K562 (cell line): ENCODE results near the gene STS. TPM values are rescaled to one million over a fixed set of nuclear protein-coding genes. Genes with fewer than 3 reads are reported as not detected.

Experiments
- ATAC-seq: fragments of 200-7000 bp; cut with Tn5 transposase; 3 replicates; pipeline ENCODE4 v1.9.1; 2020; ENCODE audit warnings: moderate library complexity
- BruUV-seq: library from RNA; stranded (reverse); fragments of 400-500 nt; replicated peaks from 2 replicates; lab custom pipeline; 2021; lab: Mats Ljungman, UMichigan
- CTCF ChIA-PET: fragments of 300-600 bp; formaldehyde crosslinking; extraction: SDS; loops from one replicate; lab custom pipeline; 2021; ENCODE audit warnings: low intra/inter-chr PET ratio; lab: Yijun Ruan, JAX
- POLR2A ChIA-PET: fragments of 300-600, 350-650 bp; sonication (Branson Sonifier 250); formaldehyde crosslinking; extraction: SDS; loops from one replicate; lab custom pipeline; 2021; ENCODE audit warnings: antibody characterized with exemption, inconsistent platforms; lab: Yijun Ruan, JAX
- DNase-seq, 4 experiments: peaks; one replicate each; pipeline versions ENCODE4 v3.0.0 to v3.0.0-alpha.2; 2011 to 2018; ENCODE audit warnings: low spot score in 3 of 4, mixed read lengths in 3 of 4; ENCODE audit errors: extremely low read depth in 1 of 4
- FAIRE-seq: peaks from 2 replicates; lab custom pipeline; 2011; peaks lifted over from hg19 to GRCh38; lab: Jason Lieb, UNC
- H2AFZ ChIP-seq: 2 replicates; pipeline ENCODE4 v1.6.0; 2011; ENCODE audit warnings: low read depth, low read length, control low read depth, inconsistent platforms
- H3K27ac ChIP-seq: fragments of 200-600 bp; 3 replicates; pipeline ENCODE4 v1.8.0; 2011; ENCODE audit warnings: low read depth, mild to moderate bottlenecking, control low read depth, inconsistent platforms, low read length, moderate library complexity, mixed read lengths; ENCODE audit errors: extremely low read depth
- H3K27me3 ChIP-seq, 2 experiments: fragments of 300-600 bp in 1 of 2; 2 replicates in 1 of 2; 3 replicates in 1 of 2; pipeline versions ENCODE4 v1.6.0 to v1.8.0; 2011; ENCODE audit warnings: inconsistent platforms in 2 of 2, low read length in 2 of 2, mild to moderate bottlenecking in 1 of 2, mixed read lengths in 1 of 2, moderate library complexity in 1 of 2; ENCODE audit not compliant: control insufficient read depth in 2 of 2, insufficient read depth in 2 of 2
- H3K36me3 ChIP-seq: fragments of 300-600 bp; 3 replicates; pipeline ENCODE4 v1.8.0; 2011; ENCODE audit warnings: mild to moderate bottlenecking, low read length, inconsistent platforms; ENCODE audit not compliant: control insufficient read depth, insufficient read depth
- H3K4me1 ChIP-seq, 2 experiments: fragments of 200-600 bp in 1 of 2; replicated peaks in 1 of 2; 2 replicates in 1 of 2; 3 replicates in 1 of 2; pipeline versions ENCODE4 v1.5.1 to v1.8.0; 2011; ENCODE audit warnings: inconsistent platforms in 2 of 2, low read length in 2 of 2, mild to moderate bottlenecking in 1 of 2, mixed read lengths in 1 of 2, moderate library complexity in 1 of 2; ENCODE audit not compliant: control insufficient read depth in 2 of 2, insufficient read depth in 2 of 2
- H3K4me2 ChIP-seq: 2 replicates; pipeline ENCODE4 v1.6.1; 2011; ENCODE audit warnings: low read length, control low read depth, inconsistent platforms, mixed read lengths; ENCODE audit not compliant: insufficient read depth
- H3K4me3 ChIP-seq: fragments of 200-600 bp; sonication (generic), shearing (Covaris generic); 2 replicates; pipeline ENCODE4 v1.5.1; 2016; ENCODE audit warnings: control low read depth, inconsistent platforms
- H3K79me2 ChIP-seq: fragments of 200-600 bp; 3 replicates; pipeline ENCODE4 v1.8.0; 2011; ENCODE audit warnings: low read length, inconsistent platforms; ENCODE audit not compliant: control insufficient read depth, insufficient read depth
- H3K9ac ChIP-seq, 2 experiments: 2 replicates each; pipeline versions ENCODE4 v1.6.0 to v1.6.1; 2011; ENCODE audit warnings: low read depth in 2 of 2, low read length in 2 of 2, control low read depth in 1 of 2, inconsistent platforms in 1 of 2, mild to moderate bottlenecking in 1 of 2, mixed read lengths in 1 of 2; ENCODE audit not compliant: insufficient read depth in 1 of 2
- H3K9me1 ChIP-seq: one replicate; pipeline ENCODE4 v1.6.0; 2011; ENCODE audit warnings: inconsistent platforms, mild to moderate bottlenecking, low read length, moderate library complexity; ENCODE audit not compliant: control insufficient read depth, insufficient read depth
- H3K9me3 ChIP-seq: replicated peaks from 2 replicates; pipeline ENCODE4 v1.5.1; 2011; ENCODE audit warnings: low read depth, low read length, inconsistent platforms; ENCODE audit not compliant: control insufficient read depth, insufficient read depth
- H4K20me1 ChIP-seq: replicated peaks from 2 replicates; pipeline ENCODE4 v1.6.1; 2011; ENCODE audit warnings: low read length, inconsistent platforms, mixed read lengths; ENCODE audit not compliant: control insufficient read depth, insufficient read depth
- GTF2E2 ChIP-seq: fragments of 200-800 bp; sonication (Bioruptor generic); IDR thresholded peaks from 2 replicates; pipeline ENCODE4 v1.6.1; 2016; ENCODE audit warnings: missing genetic modification characterization, missing compliant biosample characterization
- HCFC1 ChIP-seq: IDR thresholded peaks from 2 replicates; pipeline ENCODE4 v1.6.1; 2012; ENCODE audit warnings: low read depth, low read length, improper control_type of control experiment
- NONO ChIP-seq, 2 experiments: fragments of 200-400 bp in 1 of 2; fragments of 450-650 bp in 1 of 2; formaldehyde crosslinking in 1 of 2; IDR thresholded peaks; 2 replicates each; pipeline ENCODE4 v1.6.1; 2017; ENCODE audit warnings: low read depth in 2 of 2, mild to moderate bottlenecking in 2 of 2, moderate library complexity in 2 of 2, low read length in 1 of 2
- WGBS: fragments of 100-300 bp; shearing (Covaris generic); methylation state at CpG from one replicate; pipeline ENCODE4 v1.1.6; 2016; ENCODE audit warnings: low coverage, mixed read lengths; ENCODE audit not compliant: insufficient coverage; ENCODE audit errors: missing lambda C conversion rate; 5-methylcytosine and 5-hydroxymethylcytosine counted together
- in situ Hi-C: fragments of 300-500 bp; cut with MboI; formaldehyde crosslinking; loops from 4 replicates; pipeline ENCODE4 v1.15.0; 2018; ENCODE audit warnings: inconsistent platforms, mixed read lengths
- intact Hi-C: fragments of 100-400 bp; cut with micrococcal nuclease; formaldehyde crosslinking; loops from 2 replicates; pipeline ENCODE4 v1.14.2; 2022
- polyA plus RNA-seq, 8 experiments: library from polyadenylated mRNA; depleted of rRNA in 4 of 8; stranded (reverse) in 5 of 8; unstranded in 3 of 8; fragments of >200 nt; fragmentation: Nextera tagmentation in 2 of 8; fragmentation: Illumina TruSeq in 1 of 8; extraction: Ambion mirVana in 2 of 8; extraction: Trizol in 1 of 8; gene quantifications; 2 replicates each; pipeline versions ENCODE4 v1.2.1 to v1.2.3, GENCODE V29; 2011 to 2014; ENCODE audit warnings: inconsistent platforms in 1 of 8, missing spikeins in 1 of 8
- total RNA-seq, 7 experiments: library from RNA; depleted of rRNA in 6 of 7; stranded (reverse); fragments of >200 nt in 6 of 7; fragmentation: Illumina TruSeq in 2 of 7; extraction: Trizol in 2 of 7; gene quantifications; 2 replicates each; pipeline versions ENCODE4 v1.2.1 to v1.2.3, GENCODE V29; 2011 to 2021; ENCODE audit warnings: low replicate concordance in 1 of 7
- TF ChIP-seq, protein P1 (sequence below), 2 experiments: fragments of 450-650 bp; IDR thresholded peaks; 2 replicates each; pipeline ENCODE4 v1.6.1; 2016; ENCODE audit warnings: mild to moderate bottlenecking in 2 of 2, borderline replicate concordance in 1 of 2, low read depth in 1 of 2, moderate library complexity in 1 of 2
- TF ChIP-seq, protein P2 (sequence below): IDR thresholded peaks from 2 replicates; pipeline ENCODE4 v1.6.1; 2014; ENCODE audit warnings: antibody characterized with exemption

Gene STS
- total and polyA plus RNA-seq, 9 of the 15 experiments (the other 6 are each of a cell fraction or from before 2014, with no cell fraction given) = 0.14 to 1.3 (median 0.63) TPM

DNA sequence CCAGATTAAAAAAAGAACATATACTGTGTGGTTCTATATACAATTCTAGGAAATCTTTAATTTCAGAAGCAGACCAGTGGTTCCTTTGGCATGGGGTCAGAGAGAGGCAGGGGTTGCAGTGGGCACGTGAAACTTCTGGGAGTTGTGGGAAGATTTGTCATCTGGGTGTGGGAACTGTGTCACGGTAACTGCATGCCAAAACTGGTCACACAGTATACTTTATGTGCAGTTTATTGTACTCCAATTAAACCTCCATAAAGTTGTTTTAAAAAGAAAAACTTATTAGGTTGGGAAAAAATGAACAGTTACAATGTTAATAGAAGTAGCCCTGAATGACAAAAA, 26.7 kb upstream of the STS start:
- CTCF ChIA-PET = no interaction called here
- Histone ChIP-seq H3K36me3 (0 out of 3 replicates have a peak, but pooled peaks cover 3% of the 10 kb centered on the region), H3K9ac (no peak overlapping the region)
- WGBS = 35% methylated on average over 2 of the region's 2 CpGs
- no TSS peak for BruUV-seq
- no peak for TF ChIP-seq GTF2E2 (tag)
- TF ChIP-seq, all 486 proteins: peak for 0
- in situ Hi-C loops (no loop called here), intact Hi-C loops (no loop called here)
- POLR2A ChIA-PET = interaction anchor here (0.9 to 1.0 kb wide), 3 partner anchors 7 to 25 kb away, joined by 3 read pairs; no protein-coding TSS in a partner anchor
- H3K4me3 ChIP-seq = no peak overlapping the region
- H3K4me2 ChIP-seq = no peak overlapping the region
- H3K4me1 ChIP-seq = no peaks in the 10 kb centered on the region; a peak in 2 of 5 replicates
- H3K27me3 ChIP-seq = no peaks in the 10 kb centered on the region
- no peak overlapping the region for H3K27ac ChIP-seq
- DNase-seq (no peak), ATAC-seq (no peak), FAIRE-seq (no peak)
- no peaks in the 10 kb centered on the region for H3K9me1 ChIP-seq
- H2AFZ ChIP-seq = no peak overlapping the region
- peaks cover 54% of the 10 kb centered on the region for H3K79me2 ChIP-seq
- no peaks in the 10 kb centered on the region for H3K9me3 ChIP-seq
- 0 out of 2 replicates have a peak, but pooled peaks cover 5% of the 10 kb centered on the region for H4K20me1 ChIP-seq

DNA sequence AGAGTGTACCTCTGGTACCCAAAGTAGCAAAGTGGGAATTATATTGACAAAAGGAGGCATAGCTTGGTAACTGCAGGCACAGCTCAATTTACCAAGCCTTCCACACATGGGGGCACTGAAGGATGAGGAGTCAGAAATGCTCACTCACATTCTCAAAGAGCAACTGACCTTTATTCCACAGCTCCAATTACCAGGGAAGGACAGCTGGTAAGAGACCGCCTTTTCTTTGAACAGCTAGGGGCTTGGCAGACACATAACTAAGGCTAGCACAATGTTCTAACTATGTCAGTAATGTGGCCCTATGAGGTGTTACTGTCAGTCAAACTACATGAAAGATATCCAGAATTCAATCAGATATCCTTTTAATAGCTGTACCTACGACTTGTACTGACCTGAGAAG, 20.5 kb upstream of the STS start:
- Histone ChIP-seq H3K79me2 (peaks cover 49% of the 10 kb centered on the region), H3K36me3 (peaks cover 10% of the 10 kb centered on the region; the same call in 1 of the 3 replicates), H3K9me3 (0 out of 2 replicates have a peak, but pooled peaks cover 2% of the 10 kb centered on the region), H3K27me3 (no peaks in the 10 kb centered on the region), H3K4me1 (peaks cover 4 to 5% of the 10 kb centered on the region in 2 experiments; a peak in 3 of 5 replicates), H4K20me1 (no peaks in the 10 kb centered on the region), H3K4me2 (no peak overlapping the region), H3K9ac (no peak overlapping the region), H3K4me3 (no peak overlapping the region), H3K27ac (no peak overlapping the region), H2AFZ (no peak overlapping the region), H3K9me1 (peaks cover 4% of the 10 kb centered on the region)
- DNase-seq = no peak
- in situ Hi-C loops = no loop called here
- BruUV-seq = no TSS peak
- no peak for ATAC-seq
- intact Hi-C loops = no loop called here
- FAIRE-seq = no peak
- WGBS = 91% methylated on average over 2 of the region's 2 CpGs
- ChIA-PET POLR2A (no interaction called here), CTCF (no interaction called here)
- TF ChIP-seq HCFC1 (no peak), NONO (IDR thresholded peaks at IDR 0.05; ENCODE audit: low read depth in 2 of 2, low read length in 1 of 2) (no peak)
- TF ChIP-seq, protein P1, sequence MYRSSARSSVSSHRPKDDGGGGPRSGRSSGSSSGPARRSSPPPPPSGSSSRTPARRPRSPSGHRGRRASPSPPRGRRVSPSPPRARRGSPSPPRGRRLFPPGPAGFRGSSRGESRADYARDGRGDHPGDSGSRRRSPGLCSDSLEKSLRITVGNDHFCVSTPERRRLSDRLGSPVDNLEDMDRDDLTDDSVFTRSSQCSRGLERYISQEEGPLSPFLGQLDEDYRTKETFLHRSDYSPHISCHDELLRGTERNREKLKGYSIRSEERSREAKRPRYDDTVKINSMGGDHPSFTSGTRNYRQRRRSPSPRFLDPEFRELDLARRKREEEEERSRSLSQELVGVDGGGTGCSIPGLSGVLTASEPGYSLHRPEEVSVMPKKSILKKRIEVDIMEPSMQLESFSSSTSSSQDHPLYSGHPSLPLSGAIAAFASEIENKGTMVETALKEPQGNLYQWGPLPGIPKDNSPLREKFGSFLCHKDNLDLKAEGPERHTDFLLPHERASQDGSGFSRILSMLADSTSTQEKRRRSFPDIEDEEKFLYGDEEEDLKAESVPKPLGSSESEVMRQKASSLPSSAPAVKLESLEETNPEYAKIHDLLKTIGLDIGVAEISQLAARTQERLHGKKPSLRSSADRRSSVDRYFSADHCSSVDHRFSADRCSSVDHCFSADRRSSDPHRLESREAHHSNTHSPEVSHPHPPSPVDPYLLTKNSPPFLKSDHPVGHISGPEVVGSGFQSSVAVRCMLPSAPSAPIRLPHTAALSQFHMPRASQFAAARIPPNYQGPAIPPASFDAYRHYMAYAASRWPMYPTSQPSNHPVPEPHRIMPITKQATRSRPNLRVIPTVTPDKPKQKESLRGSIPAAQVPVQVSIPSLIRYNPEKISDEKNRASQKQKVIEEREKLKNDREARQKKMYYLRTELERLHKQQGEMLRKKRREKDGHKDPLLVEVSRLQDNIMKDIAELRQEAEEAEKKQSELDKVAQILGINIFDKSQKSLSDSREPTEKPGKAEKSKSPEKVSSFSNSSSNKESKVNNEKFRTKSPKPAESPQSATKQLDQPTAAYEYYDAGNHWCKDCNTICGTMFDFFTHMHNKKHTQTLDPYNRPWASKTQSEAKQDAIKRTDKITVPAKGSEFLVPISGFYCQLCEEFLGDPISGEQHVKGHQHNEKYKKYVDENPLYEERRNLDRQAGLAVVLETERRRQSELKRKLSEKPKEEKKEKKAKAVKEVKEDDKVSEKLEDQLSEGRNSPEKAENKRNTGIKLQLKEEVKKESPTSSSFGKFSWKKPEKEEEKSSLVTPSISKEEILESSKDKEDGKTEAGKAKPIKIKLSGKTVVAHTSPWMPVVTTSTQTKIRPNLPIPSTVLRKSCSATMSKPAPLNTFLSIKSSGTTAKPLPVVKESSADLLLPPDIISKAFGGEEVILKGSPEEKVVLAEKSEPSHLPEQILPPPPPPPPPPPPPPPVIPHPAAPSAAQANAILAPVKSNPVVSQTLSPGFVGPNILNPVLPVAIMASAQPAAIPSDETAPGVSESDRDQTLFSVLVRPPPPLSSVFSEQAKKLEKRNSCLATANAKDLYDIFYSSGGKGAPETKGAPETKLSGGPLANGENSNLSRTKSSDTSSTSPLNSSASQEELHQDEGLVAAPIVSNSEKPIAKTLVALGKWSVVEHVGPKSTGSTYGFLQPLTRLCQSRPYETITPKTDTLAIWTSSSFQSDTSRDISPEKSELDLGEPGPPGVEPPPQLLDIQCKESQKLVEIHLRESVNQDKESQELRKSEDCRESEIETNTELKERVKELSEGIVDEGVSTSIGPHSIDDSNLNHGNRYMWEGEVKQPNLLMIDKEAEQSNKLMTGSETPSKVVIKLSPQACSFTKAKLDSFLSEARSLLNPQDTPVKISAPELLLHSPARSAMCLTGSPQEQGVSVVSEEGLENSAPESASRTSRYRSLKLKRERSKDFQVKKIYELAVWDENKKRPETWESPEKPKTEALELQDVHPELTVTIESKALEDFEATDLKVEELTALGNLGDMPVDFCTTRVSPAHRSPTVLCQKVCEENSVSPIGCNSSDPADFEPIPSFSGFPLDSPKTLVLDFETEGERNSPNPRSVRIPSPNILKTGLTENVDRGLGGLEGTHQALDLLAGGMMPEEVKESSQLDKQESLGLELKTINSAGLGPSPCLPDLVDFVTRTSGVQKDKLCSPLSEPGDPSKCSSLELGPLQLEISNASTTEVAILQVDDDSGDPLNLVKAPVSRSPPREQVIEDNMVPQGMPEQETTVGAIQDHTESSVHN (IDR thresholded peaks at IDR 0.05; ENCODE audit: borderline replicate concordance in 1 of 2, low read depth in 1 of 2) = no peak
- TF ChIP-seq, protein P2, sequence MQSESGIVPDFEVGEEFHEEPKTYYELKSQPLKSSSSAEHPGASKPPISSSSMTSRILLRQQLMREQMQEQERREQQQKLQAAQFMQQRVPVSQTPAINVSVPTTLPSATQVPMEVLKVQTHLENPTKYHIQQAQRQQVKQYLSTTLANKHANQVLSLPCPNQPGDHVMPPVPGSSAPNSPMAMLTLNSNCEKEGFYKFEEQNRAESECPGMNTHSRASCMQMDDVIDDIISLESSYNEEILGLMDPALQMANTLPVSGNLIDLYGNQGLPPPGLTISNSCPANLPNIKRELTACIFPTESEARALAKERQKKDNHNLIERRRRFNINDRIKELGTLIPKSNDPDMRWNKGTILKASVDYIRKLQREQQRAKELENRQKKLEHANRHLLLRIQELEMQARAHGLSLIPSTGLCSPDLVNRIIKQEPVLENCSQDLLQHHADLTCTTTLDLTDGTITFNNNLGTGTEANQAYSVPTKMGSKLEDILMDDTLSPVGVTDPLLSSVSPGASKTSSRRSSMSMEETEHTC = no peak
